Measurements from ENCODE around the gene TXNRD1. TPM values are rescaled to one million over a fixed set of nuclear protein-coding genes. Genes with fewer than 3 reads are reported as not detected.

Gene TXNRD1
- total and polyA plus RNA-seq, 7 donors = 55.9 to 188 (median 121) TPM

- Histone ChIP-seq H3K4me3 (no peak overlapping the region), H3K27ac (peak overlapping the region in 2 of 4 donors; percentile 41 to 59), H3K9me3 (no peaks in the 10 kb centered on the region), H3K27me3 (no peaks in the 10 kb centered on the region), H3K4me1 (peaks cover 0 to 17% (median 12%) of the 10 kb centered on the region in 4 donors), H3K36me3 (no peaks in the 10 kb centered on the region)
- TF ChIP-seq POLR2A (IDR thresholded peaks at IDR 0.05) = no peak
- TF ChIP-seq CTCF (IDR thresholded peaks at IDR 0.05) = no peak
- TF ChIP-seq EP300 (IDR thresholded peaks at IDR 0.05) = no peak
- TF ChIP-seq POLR2AphosphoS5 (IDR thresholded peaks at IDR 0.05) = no peak
- intact Hi-C loops (cut with DNase I) = no loop called here
- no peak for DNase-seq
- WGBS, 2 donors = 59 to 63% methylated on average over 4 of the region's 4 CpGs
These were observed 28.0 kb downstream of the TXNRD1 start for GRCh38 chr12:104243551-104243950.

- Histone ChIP-seq H3K9me3 (no peaks in the 10 kb centered on the region), H3K27ac (peak overlapping the region in 1 of 4 donors; percentile 59), H3K27me3 (no peaks in the 10 kb centered on the region), H3K4me3 (no peak overlapping the region), H3K36me3 (no peaks in the 10 kb centered on the region), H3K4me1 (peaks cover 0 to 17% (median 12%) of the 10 kb centered on the region in 4 donors)
- TF ChIP-seq POLR2A (IDR thresholded peaks at IDR 0.05) (no peak), EP300 (IDR thresholded peaks at IDR 0.05) (no peak), POLR2AphosphoS5 (IDR thresholded peaks at IDR 0.05) (no peak), CTCF (IDR thresholded peaks at IDR 0.05) (no peak)
- intact Hi-C loops (cut with DNase I) = no loop called here
- no peak for DNase-seq
- 77 to 79% methylated on average over 1 of the region's 1 CpG for whole genome bisulfite sequencing, 2 donors
These were observed 28.4 kb downstream of the TXNRD1 start for GRCh38 chr12:104243971-104244370.

GRCh38 chr12:104247698-104248097, 32.1 kb downstream of the TXNRD1 start:
- no peaks in the 10 kb centered on the region for H3K9me3 ChIP-seq
- no peak overlapping the region for H3K4me3 ChIP-seq
- 85 to 92% methylated on average over 5 of the region's 5 CpGs for WGBS, 2 donors
- TF ChIP-seq POLR2A (IDR thresholded peaks at IDR 0.05) = no peak
- no peak for TF ChIP-seq POLR2AphosphoS5 (IDR thresholded peaks at IDR 0.05)
- no peak for TF ChIP-seq CTCF (IDR thresholded peaks at IDR 0.05)
- no peak for TF ChIP-seq EP300 (IDR thresholded peaks at IDR 0.05)
- no peaks in the 10 kb centered on the region for H3K36me3 ChIP-seq
- no peak for DNase-seq
- H3K4me1 ChIP-seq = peaks cover 0 to 14% (median 11%) of the 10 kb centered on the region in 4 donors
- no peak overlapping the region for H3K27ac ChIP-seq
- intact Hi-C loops (cut with DNase I) = no loop called here
- H3K27me3 ChIP-seq = no peaks in the 10 kb centered on the region

- H3K27ac ChIP-seq = no peak overlapping the region
- DNase-seq = no peak
- intact Hi-C loops (cut with DNase I) = no loop called here
- H3K4me1 ChIP-seq = peaks cover 0 to 7% (median 5%) of the 10 kb centered on the region in 4 donors
- no peaks in the 10 kb centered on the region for H3K36me3 ChIP-seq
- TF ChIP-seq POLR2AphosphoS5 (IDR thresholded peaks at IDR 0.05) (no peak), EP300 (IDR thresholded peaks at IDR 0.05) (no peak), CTCF (IDR thresholded peaks at IDR 0.05) (no peak)
- no peak overlapping the region for H3K4me3 ChIP-seq
- H3K27me3 ChIP-seq = no peaks in the 10 kb centered on the region
- H3K9me3 ChIP-seq = no peaks in the 10 kb centered on the region
- 95 to 96% methylated on average over 8 of the region's 8 CpGs for WGBS, 2 donors
These were observed 32.9 kb downstream of the TXNRD1 start for GRCh38 chr12:104248444-104248843.

GRCh38 chr12:104249017-104249416, 33.4 kb downstream of the TXNRD1 start:
- Histone ChIP-seq H3K4me1 (peaks cover 0 to 1% (median under 1%) of the 10 kb centered on the region in 4 donors), H3K27ac (no peak overlapping the region), H3K9me3 (no peaks in the 10 kb centered on the region), H3K4me3 (no peak overlapping the region), H3K36me3 (no peaks in the 10 kb centered on the region), H3K27me3 (no peaks in the 10 kb centered on the region)
- 89 to 91% methylated on average over 3 of the region's 3 CpGs for WGBS, 2 donors
- intact Hi-C loops (cut with DNase I) = no loop called here
- DNase-seq = no peak
- TF ChIP-seq CTCF (IDR thresholded peaks at IDR 0.05) (no peak), EP300 (IDR thresholded peaks at IDR 0.05) (no peak), POLR2A (IDR thresholded peaks at IDR 0.05) (no peak), POLR2AphosphoS5 (IDR thresholded peaks at IDR 0.05) (no peak)
